GM21786 (cell line): ENCODE results near the gene TEX28.
A peak's percentile ranks its signal among the peaks of the same experiment; 100 is the strongest.
"Not testable (repeated sequence)": the region's sequence is repeated elsewhere in the genome, so short reads cannot be mapped to it uniquely, and the experiment has no call there.

Source experiments
- ATAC-seq: cut with Tn5 transposase; IDR thresholded peaks from one replicate; pipeline ENCODE4 v1.9.1; 2021; ENCODE audit not compliant: unreplicated experiment

The TEX28 gene

GRCh38 chrX:154312116-154312515 lies 17.2 kb upstream of the TEX28 start:
- no peak for ATAC-seq

GRCh38 chrX:154310616-154311536 lies 16.0 kb upstream of the TEX28 start:
- ATAC-seq: no peak

GRCh38 chrX:154309041-154309775 lies 14.3 kb upstream of the TEX28 start:
- ATAC-seq: no peak

GRCh38 chrX:154308108-154308946 lies 13.4 kb upstream of the TEX28 start:
- ATAC-seq: peak; percentile 45

- no peak for ATAC-seq
These were observed 12.3 kb upstream of the TEX28 start for GRCh38 chrX:154307202-154307601.

GRCh38 chrX:154305541-154306205 lies 10.7 kb upstream of the TEX28 start:
- ATAC-seq: no peak

- no peak for ATAC-seq
These were observed 9.9 kb upstream of the TEX28 start for GRCh38 chrX:154304846-154305245.

GRCh38 chrX:154303476-154303875 lies 8.6 kb upstream of the TEX28 start:
- ATAC-seq: no peak

GRCh38 chrX:154302998-154303397 lies 8.1 kb upstream of the TEX28 start:
- not testable (repeated sequence) for ATAC-seq

GRCh38 chrX:154300816-154301215 lies 5.9 kb upstream of the TEX28 start:
- ATAC-seq: no peak

GRCh38 chrX:154298312-154298711 lies 3.4 kb upstream of the TEX28 start:
- ATAC-seq: no peak

- ATAC-seq: no peak
These were observed 1.8 kb upstream of the TEX28 start for GRCh38 chrX:154296731-154297130.

- no peak for ATAC-seq
These were observed 863 bp upstream of the TEX28 start, which contains the start of gene TKTL1 for GRCh38 chrX:154295664-154296310. Gene TKTL1, plus strand, starts transcription at chrX:154295795. Its CDS starts 65 bp downstream, at chrX:154295860.

GRCh38 chrX:154286406-154286805 lies 8.5 kb downstream of the TEX28 start:
- ATAC-seq: not testable (repeated sequence)

GRCh38 chrX:154284489-154285338 lies 10.2 kb downstream of the TEX28 start:
- ATAC-seq: not testable (repeated sequence)

GRCh38 chrX:154269245-154269644 lies 25.7 kb downstream of the TEX28 start:
- not testable (repeated sequence) for ATAC-seq

GRCh38 chrX:154263072-154263471 lies 31.9 kb downstream of the TEX28 start:
- ATAC-seq: not testable (repeated sequence)

- ATAC-seq: not testable (repeated sequence)
These were observed 36.2 kb downstream of the TEX28 start for GRCh38 chrX:154258711-154259110.

GRCh38 chrX:154257282-154257681 lies 37.6 kb downstream of the TEX28 start, which contains the start of gene OPN1MW3:
Gene OPN1MW3, plus strand, starts transcription at chrX:154257582. Its CDS starts 38 bp downstream, at chrX:154257620.
- ATAC-seq: not testable (repeated sequence)
